IMR-90 (cell line): ENCODE measurements around the gene CLTCL1. TPM values are rescaled to one million over a fixed set of nuclear protein-coding genes. Genes with fewer than 3 reads are reported as not detected.

Source experiments
- ATAC-seq: fragments of 200-7000 bp; cut with Tn5 transposase; 2 replicates; pipeline ENCODE4 v1.9.1; 2020; ENCODE audit warnings: low read depth, mild to moderate bottlenecking, moderate library complexity
- BruUV-seq: library from RNA; stranded (reverse); fragments of 400-500 nt; replicated peaks from 2 replicates; lab custom pipeline; 2021; lab: Mats Ljungman, UMichigan
- CTCF ChIA-PET: fragments of 300-600 bp; formaldehyde crosslinking; extraction: SDS; loops from one replicate; lab custom pipeline; 2021; ENCODE audit warnings: antibody characterized with exemption; lab: Yijun Ruan, JAX
- POLR2A ChIA-PET: fragments of 300-600 bp; sonication (Branson Sonifier 250); formaldehyde crosslinking; loops from one replicate; lab custom pipeline; 2022; ENCODE audit warnings: antibody characterized with exemption; ENCODE audit not compliant: unreplicated experiment; lab: Charles Lee
- DNase-seq: peaks from one replicate; pipeline ENCODE4 v3.0.0; 2013
- H2AFZ ChIP-seq: replicated peaks from 2 replicates; pipeline ENCODE3; 2013; ENCODE audit warnings: low read length, mild to moderate bottlenecking; ENCODE audit not compliant: poor library complexity
- H2AK5ac ChIP-seq: 2 replicates; pipeline ENCODE4 v1.6.1; 2013; ENCODE audit warnings: low read depth, low read length, inconsistent platforms
- H2AK9ac ChIP-seq: replicated peaks from 2 replicates; pipeline ENCODE3; 2013; ENCODE audit warnings: mild to moderate bottlenecking, low read depth, low read length, moderate library complexity; ENCODE audit not compliant: poor library complexity
- H2BK120ac ChIP-seq: 2 replicates; pipeline ENCODE4 v1.6.1; 2013; ENCODE audit warnings: low read depth, low read length, inconsistent platforms
- H2BK15ac ChIP-seq: 3 replicates; pipeline ENCODE4 v1.6.1; 2013; ENCODE audit warnings: low read depth, low read length, inconsistent platforms
- H2BK20ac ChIP-seq: 2 replicates; pipeline ENCODE4 v1.6.1; 2013; ENCODE audit warnings: low read depth, mild to moderate bottlenecking, inconsistent platforms, low read length, moderate library complexity
- H2BK5ac ChIP-seq: 2 replicates; pipeline ENCODE4 v1.6.1; 2013; ENCODE audit warnings: mild to moderate bottlenecking, low read depth, low read length, inconsistent platforms; ENCODE audit not compliant: poor library complexity, severe bottlenecking
- H3K14ac ChIP-seq: replicated peaks from 2 replicates; pipeline ENCODE4 v1.6.1; 2013; ENCODE audit warnings: low read depth, low read length, inconsistent platforms
- H3K18ac ChIP-seq: 2 replicates; pipeline ENCODE4 v1.6.1; 2013; ENCODE audit warnings: low read depth, low read length, control low read depth
- H3K23ac ChIP-seq: 2 replicates; pipeline ENCODE4 v1.6.1; 2013; ENCODE audit warnings: low read depth, low read length, inconsistent platforms
- H3K27ac ChIP-seq: 2 replicates; pipeline ENCODE4 v1.5.1; 2013; ENCODE audit warnings: mild to moderate bottlenecking, control low read depth, low read length; ENCODE audit not compliant: insufficient read depth
- H3K27me3 ChIP-seq: 2 replicates; pipeline ENCODE4 v1.6.1; 2013; ENCODE audit warnings: low read length; ENCODE audit not compliant: control insufficient read depth, insufficient read depth
- H3K36me3 ChIP-seq: 2 replicates; pipeline ENCODE4 v1.6.1; 2013; ENCODE audit warnings: low read length, mixed read lengths; ENCODE audit not compliant: control insufficient read depth, insufficient read depth
- H3K4ac ChIP-seq: 2 replicates; pipeline ENCODE4 v1.6.1; 2013; ENCODE audit warnings: low read depth, low read length, inconsistent platforms
- H3K4me1 ChIP-seq: 2 replicates; pipeline ENCODE4 v1.6.1; 2013; ENCODE audit warnings: low read length, mixed read lengths; ENCODE audit not compliant: control insufficient read depth, insufficient read depth
- H3K4me2 ChIP-seq: 2 replicates; pipeline ENCODE4 v1.6.1; 2013; ENCODE audit warnings: low read depth, mild to moderate bottlenecking, control low read depth, low read length, moderate library complexity
- H3K4me3 ChIP-seq: 2 replicates; pipeline ENCODE4 v1.5.1; 2013; ENCODE audit warnings: low read depth, mild to moderate bottlenecking, control low read depth, low read length, moderate library complexity; ENCODE audit not compliant: insufficient read depth
- H3K56ac ChIP-seq: 2 replicates; pipeline ENCODE4 v1.6.1; 2013; ENCODE audit warnings: low read length, inconsistent platforms; ENCODE audit not compliant: insufficient read depth; ENCODE audit errors: extremely low read depth
- H3K79me1 ChIP-seq, 2 experiments: 2 replicates each; pipeline ENCODE4 v1.6.1; 2013; ENCODE audit warnings: low read length in 2 of 2, inconsistent platforms in 1 of 2, low read depth in 1 of 2
- H3K9ac ChIP-seq: 2 replicates; pipeline ENCODE4 v1.6.1; 2013; ENCODE audit warnings: low read depth, low read length, control low read depth
- H3K9me1 ChIP-seq: 2 replicates; pipeline ENCODE4 v1.6.1; 2013; ENCODE audit warnings: low read length, inconsistent platforms; ENCODE audit not compliant: insufficient read depth
- H3K9me3 ChIP-seq: 2 replicates; pipeline ENCODE4 v1.6.1; 2013; ENCODE audit warnings: low read length; ENCODE audit not compliant: control insufficient read depth, insufficient read depth
- H4K20me1 ChIP-seq: 2 replicates; pipeline ENCODE4 v1.6.1; 2013; ENCODE audit warnings: low read length, inconsistent platforms; ENCODE audit not compliant: insufficient read depth
- H4K5ac ChIP-seq: 2 replicates; pipeline ENCODE4 v1.6.1; 2013; ENCODE audit warnings: mild to moderate bottlenecking, low read depth, low read length, control low read depth
- H4K8ac ChIP-seq, 2 experiments: 2 replicates each; pipeline ENCODE4 v1.6.1; 2013; ENCODE audit warnings: low read depth in 2 of 2, low read length in 2 of 2, control low read depth in 1 of 2, inconsistent platforms in 1 of 2
- H4K91ac ChIP-seq: 2 replicates; pipeline ENCODE4 v1.6.1; 2013; ENCODE audit warnings: low read depth, low read length, inconsistent platforms; ENCODE audit not compliant: insufficient read depth
- BHLHE40 ChIP-seq: fragments of 150-350 bp; IDR thresholded peaks from 2 replicates; pipeline ENCODE4 v1.6.1; 2016; ENCODE audit warnings: mild to moderate bottlenecking, low read depth, low read length
- CEBPB ChIP-seq: IDR thresholded peaks from 2 replicates; pipeline ENCODE4 v1.6.1; 2012; ENCODE audit warnings: low read depth, low read length, improper control_type of control experiment
- CHD1 ChIP-seq: IDR thresholded peaks from 2 replicates; pipeline ENCODE4 v1.6.1; 2012; ENCODE audit warnings: low read depth, low read length, improper control_type of control experiment
- CTCF ChIP-seq: conservative IDR thresholded peaks from 2 replicates; pipeline ENCODE4 v1.5.1; 2012; ENCODE audit warnings: mild to moderate bottlenecking, low read depth, low read length, improper control_type of control experiment
- FOS ChIP-seq: fragments of 150-350 bp; IDR thresholded peaks from 2 replicates; pipeline ENCODE4 v1.6.1; 2016; ENCODE audit warnings: low read depth, low read length
- MAFK ChIP-seq: IDR thresholded peaks from 2 replicates; pipeline ENCODE4 v1.6.1; 2012; ENCODE audit warnings: low read depth, low read length, improper control_type of control experiment
- MAZ ChIP-seq: IDR thresholded peaks from 2 replicates; pipeline ENCODE4 v1.6.1; 2012; ENCODE audit warnings: low read depth, mild to moderate bottlenecking, low read length, improper control_type of control experiment, moderate library complexity, borderline replicate concordance
- MXI1 ChIP-seq: IDR thresholded peaks from 2 replicates; pipeline ENCODE4 v1.6.1; 2012; ENCODE audit warnings: low read depth, mild to moderate bottlenecking, low read length, moderate library complexity, borderline replicate concordance
- NFE2L2 ChIP-seq: fragments of 150-350 bp; IDR thresholded peaks from 2 replicates; pipeline ENCODE4 v1.6.1; 2016; ENCODE audit warnings: low read depth, mild to moderate bottlenecking, low read length
- POLR2A ChIP-seq: IDR thresholded peaks from 2 replicates; pipeline ENCODE4 v1.6.1; 2012; ENCODE audit warnings: mild to moderate bottlenecking, low read depth, low read length
- RAD21 ChIP-seq: IDR thresholded peaks from 2 replicates; pipeline ENCODE4 v1.6.1; 2012; ENCODE audit warnings: low read length, improper control_type of control experiment
- RCOR1 ChIP-seq: IDR thresholded peaks from 2 replicates; pipeline ENCODE4 v1.6.1; 2012; ENCODE audit warnings: mild to moderate bottlenecking, low read length, improper control_type of control experiment; ENCODE audit not compliant: insufficient replicate concordance
- RFX5 ChIP-seq: IDR thresholded peaks from 2 replicates; pipeline ENCODE4 v1.8.0; 2012; ENCODE audit warnings: low read depth, mild to moderate bottlenecking, low read length, moderate library complexity
- SMC3 ChIP-seq: fragments of 150-350 bp; IDR thresholded peaks from 2 replicates; pipeline ENCODE4 v1.6.1; 2016; ENCODE audit warnings: low read depth, mild to moderate bottlenecking, antibody characterized with exemption, low read length, moderate library complexity
- WGBS, 2 experiments: methylation state at CpG; one replicate each; pipeline versions ENCODE4 v1.1.5 to v1.1.7; 2013; ENCODE audit warnings: missing lambda C conversion rate in 2 of 2; ENCODE audit not compliant: insufficient read length in 1 of 2; ENCODE audit errors: extremely low coverage in 2 of 2; 5-methylcytosine and 5-hydroxymethylcytosine counted together
- dilution Hi-C: fragments of 300-500 bp; cut with HindIII; formaldehyde crosslinking; loops from one replicate; pipeline ENCODE4 v1.14.3; 2018; ENCODE audit warnings: low sequenced_read_pairs; ENCODE audit not compliant: unreplicated experiment
- in situ Hi-C: fragments of 300-500 bp; cut with MboI; formaldehyde crosslinking; loops from 3 replicates; pipeline ENCODE4 v1.14.3; 2019; ENCODE audit warnings: low sequenced_read_pairs, inconsistent platforms, mixed read lengths
- intact Hi-C: fragments of 100-400 bp; cut with micrococcal nuclease; formaldehyde crosslinking; loops from 2 replicates; pipeline ENCODE4 v1.10.0; 2022
- polyA plus RNA-seq, 3 experiments: library from polyadenylated mRNA; depleted of rRNA; stranded (reverse); fragments of >200 nt; gene quantifications; 2 replicates each; pipeline ENCODE4 v1.2.3, GENCODE V29; 2012; ENCODE audit warnings: low replicate concordance in 1 of 3
- total RNA-seq: library from RNA; depleted of rRNA; stranded (reverse); fragments of >200 nt; gene quantifications from 2 replicates; pipeline ENCODE4 v1.2.3, GENCODE V29; 2012
- TF ChIP-seq, protein P1 (sequence below): fragments of 150-350 bp; IDR thresholded peaks from 2 replicates; pipeline ENCODE4 v1.6.1; 2017; ENCODE audit warnings: mild to moderate bottlenecking, antibody characterized with exemption, low read length, low read depth
- TF ChIP-seq, protein P2 (sequence below): fragments of 150-350 bp; IDR thresholded peaks from 2 replicates; pipeline ENCODE4 v1.6.1; 2016; ENCODE audit warnings: low read depth, mild to moderate bottlenecking, low read length, moderate library complexity, borderline replicate concordance

The CLTCL1 gene
- total and polyA plus RNA-seq, 2 of the 4 experiments (the other 2 are of a cell fraction) = 6.2 to 8.1 TPM

- Histone ChIP-seq H2BK20ac (no peak overlapping the region), H3K4me1 (no peaks in the 10 kb centered on the region), H3K4me2 (no peak overlapping the region), H3K9me3 (no peaks in the 10 kb centered on the region), H3K9me1 (no peaks in the 10 kb centered on the region), H3K36me3 (peaks cover 10% of the 10 kb centered on the region; the same call in 1 of the 2 replicates), H3K79me1 (no peaks in the 10 kb centered on the region), H2AFZ (no peak overlapping the region), H2BK15ac (no peak overlapping the region), H2AK9ac (no peak overlapping the region), H4K20me1 (no peaks in the 10 kb centered on the region), H3K14ac (no peak overlapping the region), H4K91ac (no peak overlapping the region), H3K56ac (no peak overlapping the region), H3K4ac (no peak overlapping the region), H2BK5ac (no peak overlapping the region), H3K9ac (no peak overlapping the region), H3K4me3 (no peak overlapping the region), H3K27me3 (no peaks in the 10 kb centered on the region), H3K23ac (no peak overlapping the region), H3K27ac (no peak overlapping the region), H2BK120ac (no peak overlapping the region), H4K5ac (no peak overlapping the region), H3K18ac (no peak overlapping the region), H4K8ac (no peak overlapping the region), H2AK5ac (no peak overlapping the region)
- in situ Hi-C loops = no loop called here
- dilution Hi-C loops = no loop called here
- WGBS, 2 experiments = no CpG with 5 or more reads among the region's 2 CpGs
- ChIA-PET POLR2A (no interaction called here), CTCF (no interaction called here)
- DNase-seq (no peak), ATAC-seq (no peak)
- no TSS peak for BruUV-seq
- TF ChIP-seq CEBPB (no peak), RFX5 (no peak), BHLHE40 (no peak), MXI1 (no peak), SMC3 (no peak), RAD21 (no peak), FOS (no peak), NFE2L2 (no peak), MAFK (no peak), POLR2A (no peak), RCOR1 (no peak), CTCF (no peak), MAZ (no peak), CHD1 (no peak)
- TF ChIP-seq, protein P1, sequence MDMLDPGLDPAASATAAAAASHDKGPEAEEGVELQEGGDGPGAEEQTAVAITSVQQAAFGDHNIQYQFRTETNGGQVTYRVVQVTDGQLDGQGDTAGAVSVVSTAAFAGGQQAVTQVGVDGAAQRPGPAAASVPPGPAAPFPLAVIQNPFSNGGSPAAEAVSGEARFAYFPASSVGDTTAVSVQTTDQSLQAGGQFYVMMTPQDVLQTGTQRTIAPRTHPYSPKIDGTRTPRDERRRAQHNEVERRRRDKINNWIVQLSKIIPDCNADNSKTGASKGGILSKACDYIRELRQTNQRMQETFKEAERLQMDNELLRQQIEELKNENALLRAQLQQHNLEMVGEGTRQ = no peak
- TF ChIP-seq, protein P2, sequence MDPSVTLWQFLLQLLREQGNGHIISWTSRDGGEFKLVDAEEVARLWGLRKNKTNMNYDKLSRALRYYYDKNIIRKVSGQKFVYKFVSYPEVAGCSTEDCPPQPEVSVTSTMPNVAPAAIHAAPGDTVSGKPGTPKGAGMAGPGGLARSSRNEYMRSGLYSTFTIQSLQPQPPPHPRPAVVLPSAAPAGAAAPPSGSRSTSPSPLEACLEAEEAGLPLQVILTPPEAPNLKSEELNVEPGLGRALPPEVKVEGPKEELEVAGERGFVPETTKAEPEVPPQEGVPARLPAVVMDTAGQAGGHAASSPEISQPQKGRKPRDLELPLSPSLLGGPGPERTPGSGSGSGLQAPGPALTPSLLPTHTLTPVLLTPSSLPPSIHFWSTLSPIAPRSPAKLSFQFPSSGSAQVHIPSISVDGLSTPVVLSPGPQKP = no peak
- intact Hi-C loops = no loop called here
Observed at GRCh38 chr22:19232623-19233022, 58.9 kb downstream of the CLTCL1 start.
